SK-N-DZ (cell line): ENCODE data around the gene DDX39B.
A peak's percentile ranks its signal among the peaks of the same experiment; 100 is the strongest.

Experiments used
- DNase-seq: peaks from one replicate; pipeline ENCODE4 v3.0.0-alpha.2; 2015; ENCODE audit warnings: low spot score

DDX39B gene

GRCh38 chr6:31547727-31548543 is 6.1 kb upstream of the DDX39B start:
- no peak for DNase-seq

GRCh38 chr6:31546958-31547726 is 5.3 kb upstream of the DDX39B start, which contains the start of gene NFKBIL1:
Gene NFKBIL1 (plus strand): TSS chr6:31547608. CDS start chr6:31547695, 87 bp downstream.
- peak; percentile 99 for DNase-seq

DNA sequence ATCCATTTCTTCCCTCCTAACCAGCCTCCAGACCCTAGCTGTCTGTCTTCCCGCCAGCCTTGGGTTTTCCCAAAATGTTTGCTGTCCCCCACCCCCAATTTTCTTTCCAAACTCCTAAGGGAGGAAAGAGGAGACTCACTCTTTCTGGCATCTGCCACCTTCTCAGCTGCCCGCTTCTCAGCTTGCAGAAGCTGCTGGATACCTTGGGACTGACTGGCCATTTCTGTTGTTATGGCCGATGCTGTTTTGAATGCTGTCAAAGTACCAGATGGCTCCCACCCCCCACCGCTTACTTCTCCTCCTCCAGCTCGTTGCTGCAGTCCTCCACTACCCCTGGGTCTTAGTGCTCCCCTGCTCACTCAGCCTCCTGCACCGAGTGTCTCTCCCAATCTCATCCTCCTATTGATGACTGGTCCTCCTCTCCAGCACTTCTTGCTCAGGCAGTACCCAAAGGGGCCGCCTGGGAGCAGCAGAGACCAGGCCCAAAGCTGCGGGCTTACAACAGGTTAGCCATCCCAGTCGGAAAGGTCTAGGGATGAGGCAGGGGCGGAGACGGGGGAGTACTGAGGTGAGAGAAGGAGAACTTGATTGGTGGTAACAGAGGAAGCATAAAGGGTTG is 4.6 kb upstream of the DDX39B start, which contains the start of gene ATP6V1G2:
ATP6V1G2 (minus strand) TSS at position 270 of the 619 bp plus-strand sequence; CDS start at position 221, 49 bp downstream.
- peak; percentile 98 for DNase-seq

- DNase-seq = no peak
Measured at GRCh38 chr6:31545291-31545690, 3.5 kb upstream of the DDX39B start.

GRCh38 chr6:31544676-31545075 is 2.9 kb upstream of the DDX39B start:
- no peak for DNase-seq

GRCh38 chr6:31543639-31544038 is 1.8 kb upstream of the DDX39B start:
- no peak for DNase-seq

- DNase-seq = no peak
Measured at GRCh38 chr6:31541059-31541657, 645 bp downstream of the DDX39B start.

- no peak for DNase-seq
Measured at GRCh38 chr6:31540640-31541039, 1.2 kb downstream of the DDX39B start.

- DNase-seq = no peak
Measured at GRCh38 chr6:31538805-31539400, 2.9 kb downstream of the DDX39B start.

DNA sequence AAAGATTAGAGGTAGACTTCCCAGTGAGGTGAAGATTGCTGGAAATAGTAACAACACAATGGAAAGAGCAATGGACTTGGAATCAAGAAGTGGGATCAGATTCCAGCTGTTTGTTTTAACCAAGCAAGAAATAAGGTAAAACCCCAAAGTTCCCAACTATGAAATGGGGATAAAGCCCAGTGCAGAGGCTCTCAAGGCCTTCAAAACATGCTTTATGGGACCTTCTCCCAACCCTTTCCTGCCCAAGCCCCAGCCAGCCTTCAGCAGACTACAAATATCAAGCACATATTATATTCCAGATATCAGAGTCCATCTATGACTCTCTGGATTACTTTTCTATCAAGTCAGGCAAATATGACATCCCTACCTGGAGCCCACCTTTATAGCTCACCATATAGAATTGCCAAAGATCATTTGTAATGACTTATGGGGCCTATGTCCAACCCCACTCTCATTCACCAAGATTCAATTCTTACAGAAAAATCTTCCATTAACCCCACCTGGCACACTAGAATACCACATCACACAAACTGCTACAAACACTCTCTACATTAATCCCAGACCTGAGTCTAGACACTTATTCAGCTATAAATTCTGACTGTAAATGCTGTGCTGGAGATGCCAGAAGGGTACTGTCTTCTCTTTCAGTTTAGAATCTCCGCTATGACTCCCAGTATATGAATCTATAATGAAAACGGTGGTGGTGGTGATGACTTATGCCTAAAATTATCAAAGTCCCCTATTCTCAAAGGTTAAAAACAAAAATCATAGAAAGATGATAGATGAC is 6.1 kb downstream of the DDX39B start:
- no peak for DNase-seq

DNA sequence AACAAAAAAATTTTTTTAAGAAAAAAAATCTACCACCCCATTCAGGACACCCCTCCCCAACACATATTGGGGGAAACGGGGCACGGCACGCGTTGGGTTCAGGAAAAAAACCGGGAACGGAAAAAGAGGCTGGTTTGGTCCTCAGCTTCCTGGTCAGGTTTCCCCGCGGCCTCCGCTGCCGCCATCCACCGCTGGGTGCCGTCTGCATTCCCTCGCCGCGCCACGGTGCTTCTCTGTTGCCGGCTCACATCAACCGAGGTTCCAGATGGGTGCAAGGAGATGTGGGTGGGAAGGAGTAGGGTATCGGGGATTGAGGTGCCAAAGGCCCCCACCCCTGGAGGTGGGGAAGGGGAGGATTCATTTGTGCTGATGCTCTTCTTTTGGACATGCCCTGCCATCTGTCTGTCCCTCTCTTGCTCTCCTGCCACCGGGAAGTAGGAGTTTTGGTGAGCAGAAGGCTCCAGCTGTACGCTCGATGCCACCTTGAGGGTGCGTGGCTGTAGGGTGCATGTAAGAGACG is 7.2 kb downstream of the DDX39B start:
- DNase-seq = no peak

DNA sequence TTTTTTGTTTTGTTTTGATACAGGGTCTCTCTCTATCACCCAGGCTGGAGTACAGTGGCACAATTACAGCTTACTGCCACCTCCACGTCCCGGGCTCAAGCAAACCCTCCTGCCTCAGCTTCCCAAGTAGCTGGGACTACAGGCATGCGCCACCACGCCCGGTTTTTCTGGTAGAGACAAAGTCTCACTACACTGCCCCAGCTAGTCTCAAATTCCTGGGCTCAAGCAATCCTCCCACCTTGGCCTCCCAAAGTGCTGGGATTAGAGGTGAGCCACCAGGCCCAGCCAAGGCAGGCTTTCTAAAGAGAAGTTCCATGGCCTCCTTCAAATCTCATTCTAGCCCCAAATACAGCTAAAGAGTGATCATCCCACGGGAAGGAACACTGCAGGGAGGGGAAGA is 7.8 kb downstream of the DDX39B start:
- no peak for DNase-seq

- no peak for DNase-seq
Measured at GRCh38 chr6:31533455-31533841, 8.4 kb downstream of the DDX39B start.

DNA sequence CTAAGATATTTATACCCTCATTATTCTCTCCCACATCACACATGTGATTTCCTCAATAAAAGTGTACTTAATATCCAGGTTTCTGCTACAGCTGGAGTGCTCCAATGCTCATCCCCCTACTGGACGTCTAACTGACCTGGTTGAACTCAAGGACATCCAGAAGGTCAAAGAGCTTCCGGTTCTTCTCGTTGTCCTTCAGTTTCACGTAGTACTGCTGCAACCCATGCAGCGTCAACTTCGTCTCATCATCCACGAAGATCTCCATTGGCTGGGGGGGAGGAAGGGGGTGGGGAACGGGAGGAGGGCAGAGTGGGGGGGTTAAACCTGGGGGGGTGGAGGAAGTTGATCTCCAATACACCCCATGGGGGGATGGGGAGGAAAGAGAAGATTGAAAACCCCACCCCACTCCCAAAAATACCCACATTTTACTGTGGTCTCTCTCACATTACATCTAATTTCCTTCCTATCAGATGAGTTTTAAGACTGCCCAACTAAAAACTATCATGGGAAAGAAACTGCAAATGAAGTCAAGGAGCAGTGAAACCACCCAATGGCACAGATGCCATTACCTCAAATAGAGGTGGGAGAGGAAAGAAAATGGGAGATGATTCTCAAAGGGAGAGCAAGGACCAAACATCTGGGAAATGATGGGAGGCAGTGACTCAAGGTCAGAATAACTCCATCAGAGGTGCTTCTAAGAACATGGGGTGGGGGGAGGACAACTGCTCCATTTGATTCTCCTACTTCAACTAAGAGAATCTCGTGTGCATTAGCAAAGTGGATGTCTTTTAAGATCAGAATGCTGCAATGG is 9.0 kb downstream of the DDX39B start:
- no peak for DNase-seq

DNA sequence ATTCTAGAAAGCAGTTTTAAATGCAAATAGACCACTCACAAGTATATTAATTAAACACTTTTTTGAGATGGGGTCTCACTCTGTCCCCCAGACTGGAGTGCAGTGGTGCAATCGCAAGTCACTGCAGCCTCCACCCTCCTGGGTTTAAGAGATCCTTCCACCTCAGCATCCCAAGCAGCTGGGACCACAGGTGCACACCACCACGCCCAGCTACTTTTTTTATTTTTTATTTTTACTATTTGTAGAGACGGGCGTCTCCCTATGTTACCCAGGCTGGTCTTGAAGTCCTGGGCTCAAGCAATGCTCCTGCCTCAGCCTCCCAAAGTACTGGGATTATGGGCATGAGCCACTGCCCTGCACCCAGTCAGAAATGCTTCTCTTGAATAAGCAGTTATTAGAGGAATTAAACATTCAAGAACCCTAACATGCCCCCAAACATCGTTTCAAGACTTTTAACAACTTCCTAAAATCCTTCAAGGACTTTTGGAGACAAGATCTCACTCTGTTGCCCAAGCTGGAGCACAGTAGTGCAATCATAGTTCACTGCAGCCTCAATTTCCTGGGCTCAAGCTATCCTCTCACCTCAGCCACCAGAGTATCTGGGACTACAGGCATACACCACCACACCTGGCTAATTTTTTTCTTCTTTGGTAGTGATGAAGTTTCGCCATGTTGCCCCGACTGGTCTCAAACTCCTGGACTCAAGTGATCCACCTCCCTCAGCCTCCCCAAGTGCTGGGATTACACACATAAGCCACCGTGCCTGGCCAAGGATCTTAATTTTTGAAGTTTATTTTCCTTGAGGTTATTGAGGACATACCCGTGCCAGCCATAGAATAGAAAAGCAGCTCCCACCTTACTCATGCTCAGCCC is 9.8 kb downstream of the DDX39B start:
- no peak for DNase-seq

- no peak for DNase-seq
Measured at GRCh38 chr6:31531162-31531561, 10.6 kb downstream of the DDX39B start.

GRCh38 chr6:31530659-31531058 is 11.1 kb downstream of the DDX39B start:
- DNase-seq = no peak

DNA sequence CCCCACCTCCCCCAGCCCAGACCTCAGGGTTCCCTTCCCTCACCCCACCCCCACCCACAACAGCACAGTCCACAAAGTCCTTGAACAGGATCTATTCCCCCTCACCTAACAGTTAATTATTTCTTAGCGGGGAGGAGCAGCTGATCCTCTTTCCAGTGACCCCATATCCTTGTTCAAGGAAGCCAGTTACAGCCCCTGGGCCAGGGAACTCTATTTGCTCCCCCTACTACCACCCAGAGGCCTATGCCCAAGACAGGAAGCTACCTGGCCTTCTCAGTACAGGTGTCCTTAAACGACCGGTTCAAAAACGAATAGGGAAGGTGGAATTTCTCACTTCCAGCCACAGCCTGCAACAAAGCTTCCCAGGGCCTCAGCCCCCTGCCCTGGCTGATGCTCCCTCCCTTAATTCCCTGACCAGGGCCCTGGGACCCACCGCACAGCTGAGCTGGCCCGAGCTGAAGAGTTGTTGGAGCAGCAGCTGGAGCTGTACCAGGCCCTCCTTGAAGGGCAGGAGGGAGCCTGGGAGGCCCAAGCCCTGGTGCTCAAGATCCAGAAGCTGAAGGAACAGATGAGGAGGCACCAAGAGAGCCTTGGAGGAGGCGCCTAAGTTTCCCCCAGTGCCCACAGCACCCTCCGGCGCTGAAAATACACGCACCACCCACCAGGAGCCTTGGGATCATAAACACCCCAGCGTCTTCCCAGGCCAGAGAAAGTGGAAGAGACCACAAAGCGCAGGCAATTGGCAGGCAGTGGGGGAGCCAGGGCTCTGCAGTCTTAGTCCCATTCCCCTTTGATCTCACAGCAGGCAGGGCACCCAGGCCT is 12.3 kb downstream of the DDX39B start:
- no peak for DNase-seq
